ENCODE data around the gene HRH2.

Gene HRH2

GRCh38 chr5:175666216-175666615 is 8.3 kb downstream of the HRH2 start:
- no peak overlapping the region for H3K4me3 ChIP-seq
- TF ChIP-seq CTCF (IDR thresholded peaks at IDR 0.05): no peak
- H3K27ac ChIP-seq: no peak overlapping the region
- DNase-seq (ENCODE audit: low spot score): no peak

DNA sequence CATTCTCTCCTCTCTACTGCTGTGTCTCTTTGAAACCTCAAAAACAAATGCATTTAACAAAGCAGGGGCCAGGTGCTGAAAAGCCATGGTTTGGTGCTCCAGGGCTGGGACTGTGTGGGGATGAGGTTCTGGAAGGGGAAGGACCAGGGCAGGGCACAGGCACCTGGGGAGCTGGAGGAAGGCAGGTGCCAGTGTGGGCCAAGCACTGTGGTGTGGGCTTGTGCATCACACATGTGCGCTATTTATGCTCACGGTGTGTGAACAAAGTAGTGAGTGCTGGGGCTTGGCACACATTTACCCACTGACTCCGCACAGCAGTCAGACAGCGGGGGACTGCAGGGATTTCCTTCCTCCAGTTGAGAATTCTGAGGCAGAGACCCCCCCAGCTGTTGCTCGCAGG is 10.1 kb downstream of the HRH2 start:
- no peak for TF ChIP-seq CTCF (IDR thresholded peaks at IDR 0.05)
- Histone ChIP-seq H3K27ac (no peak overlapping the region), H3K4me3 (no peak overlapping the region)
- no peak for DNase-seq (ENCODE audit: low spot score)

- no peak for DNase-seq (ENCODE audit: low spot score)
- Histone ChIP-seq H3K4me3 (no peak overlapping the region), H3K27ac (no peak overlapping the region)
- TF ChIP-seq CTCF (IDR thresholded peaks at IDR 0.05): no peak
Measured at GRCh38 chr5:175670372-175670771, 12.5 kb downstream of the HRH2 start.

DNA sequence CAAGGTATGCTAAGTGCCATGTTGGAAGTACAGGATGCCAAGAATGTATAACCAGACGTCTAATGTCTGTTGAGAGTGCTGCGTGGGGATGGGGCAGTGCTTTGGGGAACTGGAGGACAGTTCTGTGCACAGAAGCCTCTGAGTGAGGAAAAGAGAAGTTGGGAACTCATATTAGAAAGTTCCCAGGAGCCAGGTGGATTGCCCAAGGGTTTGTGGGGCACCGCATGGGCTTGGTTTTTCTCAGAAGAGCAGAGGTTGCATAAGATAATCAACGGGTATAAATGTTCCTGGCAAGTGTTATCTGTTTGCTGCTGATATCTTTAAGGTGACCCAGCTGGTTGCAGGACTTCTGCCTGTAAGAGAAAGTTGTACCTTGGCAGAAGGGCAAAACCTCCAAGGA is 13.1 kb downstream of the HRH2 start:
- no peak for TF ChIP-seq CTCF (IDR thresholded peaks at IDR 0.05)
- Histone ChIP-seq H3K4me3 (no peak overlapping the region), H3K27ac (no peak overlapping the region)
- no peak for DNase-seq (ENCODE audit: low spot score)

- H3K27ac ChIP-seq: no peak overlapping the region
- no peak for TF ChIP-seq CTCF (IDR thresholded peaks at IDR 0.05)
- no peak overlapping the region for H3K4me3 ChIP-seq
- DNase-seq (ENCODE audit: low spot score): no peak
Measured at GRCh38 chr5:175672976-175673648, 15.2 kb downstream of the HRH2 start.

DNA sequence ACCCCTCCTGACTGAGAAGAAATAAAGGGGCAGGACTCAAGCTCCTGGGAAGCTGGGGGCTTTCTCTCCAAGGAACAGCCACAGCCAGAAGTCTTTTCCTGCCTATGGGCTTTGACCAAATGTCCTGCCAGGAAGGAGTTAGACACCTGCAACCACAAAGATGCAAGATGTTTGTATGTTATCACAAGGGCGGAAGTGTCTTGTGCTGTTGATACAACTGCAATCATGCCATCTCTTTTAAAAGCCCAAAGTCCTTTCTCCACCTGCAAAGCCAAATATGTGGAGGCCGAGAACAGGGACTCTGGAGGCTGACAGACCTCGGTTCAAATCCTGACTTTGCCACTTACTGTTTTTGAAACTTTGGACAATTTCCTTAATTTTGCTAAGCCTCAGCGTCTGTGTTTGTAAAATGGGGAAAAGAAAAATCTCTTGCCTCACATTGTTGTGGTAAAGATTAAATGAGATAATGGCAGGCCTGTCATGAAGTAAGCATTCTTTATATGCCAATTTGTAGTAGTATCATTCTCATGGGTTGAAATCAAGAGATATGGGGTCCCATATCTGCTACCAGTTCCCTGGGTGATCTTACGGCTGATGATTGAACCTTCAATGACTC is 17.0 kb downstream of the HRH2 start:
- TF ChIP-seq CTCF (IDR thresholded peaks at IDR 0.05): no peak
- H3K27ac ChIP-seq: no peak overlapping the region
- DNase-seq (ENCODE audit: low spot score): no peak

GRCh38 chr5:175675873-175676272 is 18.0 kb downstream of the HRH2 start:
- Histone ChIP-seq H3K27ac (no peak overlapping the region), H3K4me3 (no peak overlapping the region)

More for the DNA sequence above, 17.0 kb downstream of the HRH2 start:
- H3K4me3 ChIP-seq: no peak overlapping the region

More at GRCh38 chr5:175675873-175676272, 18.0 kb downstream of the HRH2 start:
- no peak for DNase-seq (ENCODE audit: low spot score)
- TF ChIP-seq CTCF (IDR thresholded peaks at IDR 0.05): no peak
